ENCODE data around the gene GNGT1.

DNA sequence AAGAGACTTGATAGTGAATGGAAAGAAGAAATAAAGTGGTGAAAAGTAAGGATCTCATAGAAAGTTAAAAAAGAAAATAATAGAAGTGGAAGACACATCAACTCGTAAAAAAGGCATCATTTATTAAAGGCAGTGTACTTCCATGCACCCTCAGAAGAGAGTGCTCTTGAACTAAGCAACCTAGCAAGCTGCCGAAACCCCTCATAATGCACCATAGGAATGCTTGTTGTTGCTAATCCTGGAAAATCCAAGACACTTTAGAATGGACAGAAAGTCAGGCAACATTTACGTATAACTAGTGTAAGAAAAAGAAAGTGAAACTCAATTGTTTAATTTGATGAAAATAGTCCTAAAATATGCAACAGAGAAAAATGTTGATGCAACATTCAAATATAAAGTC is 28.6 kb upstream of the GNGT1 start:
- TF ChIP-seq EZH2 (IDR thresholded peaks at IDR 0.05; ENCODE audit: insufficient read depth, poor library complexity, severe bottlenecking) (no peak), EZH2phosphoT487 (IDR thresholded peaks at IDR 0.05; ENCODE audit: insufficient read depth, low read depth) (no peak)
